Body of pancreas (tissue), 4 donors: ENCODE measurements around the gene ATG16L1.

Experiments
- POLR2A ChIP-seq, 3 donors: fragments of 450-650 bp; IDR thresholded peaks; one replicate each; pipeline ENCODE4 v1.6.1; 2016; ENCODE audit warnings: antibody characterized with exemption in 3 of 3, mild to moderate bottlenecking in 2 of 3
- TF ChIP-seq, protein P1 (sequence below), 7 experiments: fragments of 450-650 bp in 4 of 7; fragments of 200-600 bp in 3 of 7; sonication (generic) in 3 of 7; IDR thresholded peaks; one replicate each; pipeline ENCODE4 v1.5.1; 2016 to 2019; ENCODE audit warnings: antibody characterized with exemption in 7 of 7

DNA sequence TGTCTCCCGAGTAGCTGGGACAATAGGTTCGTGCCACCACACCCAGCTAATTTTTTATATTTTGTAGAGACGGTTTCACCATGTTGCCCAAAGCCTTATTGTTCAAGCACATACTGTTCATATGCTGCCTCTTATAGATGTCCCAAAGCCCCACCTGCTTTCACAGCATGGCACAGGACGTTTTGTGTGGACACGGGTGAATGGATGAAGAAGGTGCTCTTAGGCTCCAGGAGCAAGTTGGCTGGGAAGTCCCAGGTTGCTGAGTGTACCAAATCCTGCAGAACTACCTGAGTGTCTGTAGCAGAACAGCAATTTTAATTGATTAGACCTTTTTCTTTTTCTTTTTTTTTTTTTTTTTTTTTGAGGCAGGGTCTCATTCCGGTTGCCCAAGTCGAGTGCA, 45.6 kb downstream of the ATG16L1 start:
- TF ChIP-seq, protein P1, sequence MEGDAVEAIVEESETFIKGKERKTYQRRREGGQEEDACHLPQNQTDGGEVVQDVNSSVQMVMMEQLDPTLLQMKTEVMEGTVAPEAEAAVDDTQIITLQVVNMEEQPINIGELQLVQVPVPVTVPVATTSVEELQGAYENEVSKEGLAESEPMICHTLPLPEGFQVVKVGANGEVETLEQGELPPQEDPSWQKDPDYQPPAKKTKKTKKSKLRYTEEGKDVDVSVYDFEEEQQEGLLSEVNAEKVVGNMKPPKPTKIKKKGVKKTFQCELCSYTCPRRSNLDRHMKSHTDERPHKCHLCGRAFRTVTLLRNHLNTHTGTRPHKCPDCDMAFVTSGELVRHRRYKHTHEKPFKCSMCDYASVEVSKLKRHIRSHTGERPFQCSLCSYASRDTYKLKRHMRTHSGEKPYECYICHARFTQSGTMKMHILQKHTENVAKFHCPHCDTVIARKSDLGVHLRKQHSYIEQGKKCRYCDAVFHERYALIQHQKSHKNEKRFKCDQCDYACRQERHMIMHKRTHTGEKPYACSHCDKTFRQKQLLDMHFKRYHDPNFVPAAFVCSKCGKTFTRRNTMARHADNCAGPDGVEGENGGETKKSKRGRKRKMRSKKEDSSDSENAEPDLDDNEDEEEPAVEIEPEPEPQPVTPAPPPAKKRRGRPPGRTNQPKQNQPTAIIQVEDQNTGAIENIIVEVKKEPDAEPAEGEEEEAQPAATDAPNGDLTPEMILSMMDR (IDR thresholded peaks at IDR 0.05), result no peak
- TF ChIP-seq POLR2A (IDR thresholded peaks at IDR 0.05), result no peak
